ENCODE results near the gene NMT2.

DNA sequence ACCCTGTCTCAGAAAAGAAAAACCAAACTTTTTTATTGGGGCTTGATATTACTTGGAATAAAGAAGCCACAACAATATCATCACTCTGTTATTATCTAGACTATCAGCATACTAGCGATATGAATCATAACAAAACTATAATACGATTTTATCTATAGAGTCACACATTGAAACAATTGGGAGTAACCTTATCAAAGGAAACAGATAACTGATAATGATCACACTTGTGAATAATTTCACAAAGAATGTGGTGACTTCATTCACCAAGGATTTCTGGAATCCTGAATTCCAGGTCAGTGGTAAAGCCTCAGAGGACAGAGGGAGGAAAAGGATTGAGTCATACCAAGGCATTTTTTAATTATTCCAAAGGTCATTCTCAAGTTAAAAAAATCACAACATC is 32.1 kb upstream of the NMT2 start:
- TF ChIP-seq, protein P1, sequence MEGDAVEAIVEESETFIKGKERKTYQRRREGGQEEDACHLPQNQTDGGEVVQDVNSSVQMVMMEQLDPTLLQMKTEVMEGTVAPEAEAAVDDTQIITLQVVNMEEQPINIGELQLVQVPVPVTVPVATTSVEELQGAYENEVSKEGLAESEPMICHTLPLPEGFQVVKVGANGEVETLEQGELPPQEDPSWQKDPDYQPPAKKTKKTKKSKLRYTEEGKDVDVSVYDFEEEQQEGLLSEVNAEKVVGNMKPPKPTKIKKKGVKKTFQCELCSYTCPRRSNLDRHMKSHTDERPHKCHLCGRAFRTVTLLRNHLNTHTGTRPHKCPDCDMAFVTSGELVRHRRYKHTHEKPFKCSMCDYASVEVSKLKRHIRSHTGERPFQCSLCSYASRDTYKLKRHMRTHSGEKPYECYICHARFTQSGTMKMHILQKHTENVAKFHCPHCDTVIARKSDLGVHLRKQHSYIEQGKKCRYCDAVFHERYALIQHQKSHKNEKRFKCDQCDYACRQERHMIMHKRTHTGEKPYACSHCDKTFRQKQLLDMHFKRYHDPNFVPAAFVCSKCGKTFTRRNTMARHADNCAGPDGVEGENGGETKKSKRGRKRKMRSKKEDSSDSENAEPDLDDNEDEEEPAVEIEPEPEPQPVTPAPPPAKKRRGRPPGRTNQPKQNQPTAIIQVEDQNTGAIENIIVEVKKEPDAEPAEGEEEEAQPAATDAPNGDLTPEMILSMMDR (IDR thresholded peaks at IDR 0.05; ENCODE audit: low read depth, low read length): no peak
- no peak for TF ChIP-seq EZH2phosphoT487 (IDR thresholded peaks at IDR 0.05; ENCODE audit: low read depth)
